ENCODE measurements around the gene HBM.
A peak's percentile ranks its signal among the peaks of the same experiment; 100 is the strongest.
"Not testable (repeated sequence)": the region's sequence is repeated elsewhere in the genome, so short reads cannot be mapped to it uniquely, and the experiment has no call there.

Gene HBM

DNA sequence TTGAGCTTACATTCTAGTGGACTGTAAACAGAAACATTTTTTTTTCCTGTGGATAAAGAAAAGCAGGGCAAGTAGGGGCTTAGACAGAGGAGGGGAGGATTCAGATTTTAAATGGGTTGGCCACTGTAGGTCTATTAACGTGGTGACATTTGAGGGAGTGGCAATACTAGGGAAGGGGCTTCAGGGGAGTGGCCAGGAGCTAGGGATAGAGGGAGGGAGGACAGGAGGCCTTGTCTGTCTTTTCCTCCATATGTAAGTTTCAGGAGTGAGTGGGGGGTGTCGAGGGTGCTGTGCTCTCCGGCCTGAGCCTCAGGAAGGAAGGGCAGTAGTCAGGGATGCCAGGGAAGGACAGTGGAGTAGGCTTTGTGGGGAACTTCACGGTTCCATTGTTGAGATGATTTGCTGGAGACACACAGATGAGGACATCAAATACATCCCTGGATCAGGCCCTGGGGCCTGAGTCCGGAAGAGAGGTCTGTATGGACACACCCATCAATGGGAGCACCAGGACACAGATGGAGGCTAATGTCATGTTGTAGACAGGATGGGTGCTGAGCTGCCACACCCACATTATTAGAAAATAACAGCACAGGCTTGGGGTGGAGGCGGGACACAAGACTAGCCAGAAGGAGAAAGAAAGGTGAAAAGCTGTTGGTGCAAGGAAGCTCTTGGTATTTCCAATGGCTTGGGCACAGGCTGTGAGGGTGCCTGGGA lies 6.5 kb upstream of the HBM start:
- no peak for DNase-seq (ENCODE audit: low read depth)
- TF ChIP-seq, protein P1, sequence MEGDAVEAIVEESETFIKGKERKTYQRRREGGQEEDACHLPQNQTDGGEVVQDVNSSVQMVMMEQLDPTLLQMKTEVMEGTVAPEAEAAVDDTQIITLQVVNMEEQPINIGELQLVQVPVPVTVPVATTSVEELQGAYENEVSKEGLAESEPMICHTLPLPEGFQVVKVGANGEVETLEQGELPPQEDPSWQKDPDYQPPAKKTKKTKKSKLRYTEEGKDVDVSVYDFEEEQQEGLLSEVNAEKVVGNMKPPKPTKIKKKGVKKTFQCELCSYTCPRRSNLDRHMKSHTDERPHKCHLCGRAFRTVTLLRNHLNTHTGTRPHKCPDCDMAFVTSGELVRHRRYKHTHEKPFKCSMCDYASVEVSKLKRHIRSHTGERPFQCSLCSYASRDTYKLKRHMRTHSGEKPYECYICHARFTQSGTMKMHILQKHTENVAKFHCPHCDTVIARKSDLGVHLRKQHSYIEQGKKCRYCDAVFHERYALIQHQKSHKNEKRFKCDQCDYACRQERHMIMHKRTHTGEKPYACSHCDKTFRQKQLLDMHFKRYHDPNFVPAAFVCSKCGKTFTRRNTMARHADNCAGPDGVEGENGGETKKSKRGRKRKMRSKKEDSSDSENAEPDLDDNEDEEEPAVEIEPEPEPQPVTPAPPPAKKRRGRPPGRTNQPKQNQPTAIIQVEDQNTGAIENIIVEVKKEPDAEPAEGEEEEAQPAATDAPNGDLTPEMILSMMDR (IDR thresholded peaks at IDR 0.05; ENCODE audit: low read depth, low read length, missing control alignments): no peak
- no peak overlapping the region for H3K4me3 ChIP-seq (ENCODE audit: low read depth, low read length)

- H3K4me3 ChIP-seq (ENCODE audit: low read depth, low read length); DNase-seq (ENCODE audit: low read depth): not testable (repeated sequence)
These were observed 5.5 kb upstream of the HBM start for GRCh38 chr16:160242-160641.

- DNase-seq (ENCODE audit: low read depth): no peak
- H3K4me3 ChIP-seq (ENCODE audit: low read depth, low read length): no peak overlapping the region
- TF ChIP-seq, protein P1 (IDR thresholded peaks at IDR 0.05; ENCODE audit: low read depth, low read length, missing control alignments): no peak
These were observed 5.0 kb upstream of the HBM start for GRCh38 chr16:160691-161190.

DNA sequence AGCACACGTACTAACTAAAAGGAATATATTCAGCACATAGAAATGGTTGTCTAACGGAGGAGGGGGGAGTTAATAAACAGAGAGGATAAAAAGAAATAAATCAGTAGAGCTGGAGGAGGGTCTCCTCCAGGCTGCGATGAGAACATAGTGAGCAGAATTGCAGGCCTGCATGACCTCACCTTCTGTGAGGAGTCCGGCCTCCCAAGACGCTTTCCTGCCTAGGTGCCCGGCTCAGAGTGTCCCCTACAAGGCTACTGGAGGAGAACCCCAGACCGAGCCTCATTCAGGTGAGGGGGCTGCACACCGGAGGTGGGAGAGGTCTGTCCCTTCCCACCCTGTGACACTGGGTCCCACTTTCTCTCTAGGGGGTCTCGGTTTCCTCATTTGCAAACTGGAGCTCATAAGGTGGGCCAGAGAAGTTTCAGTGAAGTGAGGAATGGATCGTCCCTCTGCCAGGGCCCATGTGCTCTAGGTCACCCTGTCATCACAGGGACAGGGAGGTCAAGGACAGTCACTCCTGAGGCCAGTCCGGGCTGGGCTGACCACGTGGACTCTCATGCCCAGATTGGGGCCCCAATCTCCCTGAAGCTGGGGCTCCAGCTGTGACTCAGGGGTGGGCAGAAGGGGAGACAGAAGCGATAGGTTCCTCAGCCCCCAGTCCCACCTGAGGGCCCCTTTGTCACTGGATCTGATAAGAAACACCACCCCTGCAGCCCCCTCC lies 3.3 kb upstream of the HBM start:
- no peak overlapping the region for H3K4me3 ChIP-seq (ENCODE audit: low read depth, low read length)
- TF ChIP-seq, protein P1 (IDR thresholded peaks at IDR 0.05; ENCODE audit: low read depth, low read length, missing control alignments): no peak
- no peak for DNase-seq (ENCODE audit: low read depth)

DNA sequence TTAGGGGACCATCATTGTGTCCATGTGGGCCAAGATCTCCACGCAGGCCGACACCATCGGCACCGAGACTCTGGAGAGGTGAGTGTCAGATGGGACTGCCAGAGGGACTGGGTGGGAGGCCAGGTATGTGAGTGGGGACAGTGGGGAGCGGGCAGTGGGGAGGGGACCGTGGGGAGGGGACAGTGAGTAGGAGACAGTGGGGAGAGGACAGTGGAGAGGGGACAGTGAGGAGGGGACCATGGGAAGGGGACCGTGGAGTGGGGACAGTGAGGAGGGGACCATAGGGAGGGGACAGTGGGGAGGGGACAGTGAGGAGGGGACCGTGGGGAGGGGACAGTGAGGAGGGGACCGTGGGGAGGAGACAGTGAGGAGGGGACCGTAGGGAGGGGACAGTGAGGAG lies 2.6 kb upstream of the HBM start:
- DNase-seq (ENCODE audit: low read depth); H3K4me3 ChIP-seq (ENCODE audit: low read depth, low read length): not testable (repeated sequence)

- not testable (repeated sequence) for H3K4me3 ChIP-seq (ENCODE audit: low read depth, low read length); DNase-seq (ENCODE audit: low read depth)
These were observed 2.1 kb upstream of the HBM start for GRCh38 chr16:163696-164095.

DNA sequence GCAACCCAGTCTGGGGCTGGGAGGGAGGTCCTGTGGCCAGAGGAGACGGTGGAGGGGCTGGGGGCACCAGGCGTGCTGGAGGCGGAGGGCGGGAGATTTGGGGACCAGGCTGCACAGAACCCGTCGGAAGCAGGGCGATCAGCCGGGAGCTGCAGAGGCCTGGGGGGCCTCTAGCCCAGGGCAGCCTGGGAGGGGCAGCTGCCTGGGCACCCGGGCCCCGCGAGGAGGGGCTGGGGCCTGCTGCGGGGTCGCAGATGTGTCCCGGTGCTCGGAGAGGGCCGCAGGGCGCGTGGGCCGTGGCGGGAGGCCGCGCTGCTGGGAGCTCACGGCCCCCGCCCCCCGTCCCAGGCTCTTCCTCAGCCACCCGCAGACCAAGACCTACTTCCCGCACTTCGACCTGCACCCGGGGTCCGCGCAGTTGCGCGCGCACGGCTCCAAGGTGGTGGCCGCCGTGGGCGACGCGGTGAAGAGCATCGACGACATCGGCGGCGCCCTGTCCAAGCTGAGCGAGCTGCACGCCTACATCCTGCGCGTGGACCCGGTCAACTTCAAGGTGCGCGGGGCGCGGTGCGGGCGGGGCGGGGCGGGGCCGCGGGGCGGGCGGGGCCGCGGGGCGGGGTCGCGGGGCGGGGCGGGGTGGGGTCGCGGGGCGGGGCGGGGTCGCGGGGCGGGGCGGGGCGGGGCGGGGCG lies 1.5 kb upstream of the HBM start:
- not testable (repeated sequence) for DNase-seq (ENCODE audit: low read depth); H3K4me3 ChIP-seq (ENCODE audit: low read depth, low read length)

DNA sequence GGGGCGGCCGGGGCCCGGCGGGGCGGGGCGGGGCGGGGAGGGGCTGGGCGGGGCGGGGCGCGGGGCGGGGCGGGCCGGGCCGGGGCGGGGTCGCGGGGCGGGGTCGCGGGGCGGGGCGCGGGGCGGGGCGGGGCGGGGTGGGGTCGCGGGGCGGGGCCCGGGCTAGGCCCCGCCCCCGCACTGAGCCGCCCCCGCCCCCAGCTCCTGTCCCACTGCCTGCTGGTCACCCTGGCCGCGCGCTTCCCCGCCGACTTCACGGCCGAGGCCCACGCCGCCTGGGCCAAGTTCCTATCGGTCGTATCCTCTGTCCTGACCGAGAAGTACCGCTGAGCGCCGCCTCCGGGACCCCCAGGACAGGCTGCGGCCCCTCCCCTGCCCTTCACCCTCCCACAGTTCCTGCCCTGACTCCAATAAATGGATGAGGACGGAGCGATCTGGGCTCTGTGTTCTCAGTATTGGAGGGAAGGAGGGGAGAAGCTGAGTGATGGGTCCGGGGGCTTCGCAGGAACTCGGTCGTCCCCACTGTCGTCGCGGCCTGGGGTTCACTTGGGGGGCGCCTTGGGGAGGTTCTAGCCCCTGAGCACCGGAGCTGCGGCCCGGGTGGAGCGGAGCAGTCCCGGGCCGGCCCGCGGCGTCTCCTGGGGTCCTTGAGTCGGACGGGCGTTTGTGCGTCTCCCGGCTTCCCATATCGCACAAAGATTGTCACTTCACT lies 795 bp upstream of the HBM start:
- H3K4me3 ChIP-seq (ENCODE audit: low read depth, low read length): peak overlapping the region; percentile 4
- DNase-seq (ENCODE audit: low read depth): no peak
- TF ChIP-seq, protein P1 (IDR thresholded peaks at IDR 0.05; ENCODE audit: low read depth, low read length, missing control alignments): no peak
